OCI-LY1 (cell line): ENCODE measurements around the gene TULP3.

Experiments
- CTCF ChIP-seq: fragments of 200-600 bp; sonication (generic), shearing (Covaris generic); IDR thresholded peaks from 2 replicates; pipeline ENCODE4 v1.5.1; 2017; ENCODE audit warnings: mild to moderate bottlenecking, antibody characterized with exemption, low read length, moderate library complexity, mixed read lengths
- EZH2 ChIP-seq: fragments of 200-600 bp; sonication (generic), shearing (Covaris generic); IDR thresholded peaks from 2 replicates; pipeline ENCODE4 v1.8.0; 2017; ENCODE audit warnings: borderline replicate concordance, mixed run types, mild to moderate bottlenecking, antibody characterized with exemption, low read length, moderate library complexity, mixed read lengths

- TF ChIP-seq CTCF = no peak
- TF ChIP-seq EZH2 = no peak
Observed at GRCh38 chr12:2886768-2887450, 3.8 kb upstream of the TULP3 start.
